ENCODE data around the gene DNAH8.

DNA sequence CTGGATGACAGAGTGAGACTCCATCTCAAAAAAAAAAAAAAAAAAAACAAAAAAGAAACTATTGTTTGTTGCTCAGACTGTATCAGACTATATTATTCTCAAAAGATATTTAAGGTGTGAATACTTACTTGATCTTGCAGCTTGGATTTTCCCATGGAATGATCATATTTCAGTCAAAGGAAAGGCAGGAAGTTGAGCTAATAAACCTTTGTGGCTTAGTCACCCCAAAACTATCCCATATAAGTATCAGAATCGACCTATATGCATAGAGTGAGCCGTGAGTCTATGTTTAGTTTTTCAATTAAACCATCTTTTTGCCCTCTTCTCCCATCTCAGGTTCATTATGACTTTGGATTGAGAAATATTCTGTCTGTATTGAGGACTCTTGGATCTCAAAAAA is 152.6 kb downstream of the DNAH8 start:
- TF ChIP-seq POLR2AphosphoS5 (IDR thresholded peaks at IDR 0.05): no peak
- TF ChIP-seq, protein P1, sequence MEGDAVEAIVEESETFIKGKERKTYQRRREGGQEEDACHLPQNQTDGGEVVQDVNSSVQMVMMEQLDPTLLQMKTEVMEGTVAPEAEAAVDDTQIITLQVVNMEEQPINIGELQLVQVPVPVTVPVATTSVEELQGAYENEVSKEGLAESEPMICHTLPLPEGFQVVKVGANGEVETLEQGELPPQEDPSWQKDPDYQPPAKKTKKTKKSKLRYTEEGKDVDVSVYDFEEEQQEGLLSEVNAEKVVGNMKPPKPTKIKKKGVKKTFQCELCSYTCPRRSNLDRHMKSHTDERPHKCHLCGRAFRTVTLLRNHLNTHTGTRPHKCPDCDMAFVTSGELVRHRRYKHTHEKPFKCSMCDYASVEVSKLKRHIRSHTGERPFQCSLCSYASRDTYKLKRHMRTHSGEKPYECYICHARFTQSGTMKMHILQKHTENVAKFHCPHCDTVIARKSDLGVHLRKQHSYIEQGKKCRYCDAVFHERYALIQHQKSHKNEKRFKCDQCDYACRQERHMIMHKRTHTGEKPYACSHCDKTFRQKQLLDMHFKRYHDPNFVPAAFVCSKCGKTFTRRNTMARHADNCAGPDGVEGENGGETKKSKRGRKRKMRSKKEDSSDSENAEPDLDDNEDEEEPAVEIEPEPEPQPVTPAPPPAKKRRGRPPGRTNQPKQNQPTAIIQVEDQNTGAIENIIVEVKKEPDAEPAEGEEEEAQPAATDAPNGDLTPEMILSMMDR (IDR thresholded peaks at IDR 0.05 in 8 of 11, conservative IDR thresholded peaks at IDR 0.05 in 3 of 11): no peak

Measured in spleen (tissue), 7 donors.